GM13976 (cell line): ENCODE results near the gene UNG.

Experiments used
- DNase-seq: peaks from one replicate; pipeline ENCODE4 v3.0.0; 2012; ENCODE audit warnings: low spot score
- CTCF ChIP-seq: IDR thresholded peaks from 2 replicates; pipeline ENCODE4 v1.5.1; 2012; ENCODE audit warnings: borderline replicate concordance, mild to moderate bottlenecking; ENCODE audit not compliant: insufficient read depth; ENCODE audit errors: extremely low read depth, missing control alignments, control extremely low read depth
- in situ Hi-C: fragments of 300-500 bp; cut with MboI; formaldehyde crosslinking; loops from one replicate; pipeline ENCODE4 v1.12.0; 2022; ENCODE audit warnings: low sequenced_read_pairs, mixed read lengths, inconsistent platforms; ENCODE audit not compliant: unreplicated experiment

Gene UNG

GRCh38 chr12:109098651-109099050, 1.3 kb downstream of the UNG start:
- no peak for TF ChIP-seq CTCF
- DNase-seq: no peak
- in situ Hi-C loops: loop anchor here (25.0 kb wide), 3 partner anchors 211 to 536 kb away; partner anchors contain the start of genes DAO, ISCU and SART3

- in situ Hi-C loops: loop anchor here (25.0 kb wide), 3 partner anchors 212 to 537 kb away; partner anchors contain the start of genes DAO, ISCU and SART3
- no peak for DNase-seq
- TF ChIP-seq CTCF: no peak
These were observed 2.1 kb downstream of the UNG start for GRCh38 chr12:109099431-109100020.

GRCh38 chr12:109100741-109101140, 3.3 kb downstream of the UNG start:
- DNase-seq: no peak
- TF ChIP-seq CTCF: no peak
- in situ Hi-C loops: no loop called here

GRCh38 chr12:109102491-109102890, 5.1 kb downstream of the UNG start:
- no peak for DNase-seq
- TF ChIP-seq CTCF: no peak
- in situ Hi-C loops: no loop called here

GRCh38 chr12:109105176-109105575, 7.8 kb downstream of the UNG start:
- no peak for TF ChIP-seq CTCF
- in situ Hi-C loops: no loop called here
- no peak for DNase-seq

GRCh38 chr12:109109746-109110350, 12.5 kb downstream of the UNG start:
- TF ChIP-seq CTCF: no peak
- in situ Hi-C loops: no loop called here

More at GRCh38 chr12:109109746-109110350, 12.5 kb downstream of the UNG start:
- no peak for DNase-seq
